Limb (tissue), 2 donors: Measurements from ENCODE around the gene ZNF705A.
A peak's percentile ranks its signal among the peaks of the same experiment; 100 is the strongest.
"Not testable (repeated sequence)": the region's sequence is repeated elsewhere in the genome, so short reads cannot be mapped to it uniquely, and the experiment has no call there.

Experiments
- DNase-seq, 2 donors: peaks; one replicate each; pipeline ENCODE4 v3.0.0-alpha.2; 2016; ENCODE audit errors: extremely low spot score in 2 of 2

The ZNF705A gene

GRCh38 chr12:8156845-8157244, at the start of gene ZNF705A:
Gene ZNF705A (plus strand): TSS chr12:8157015. CDS start chr12:8172626, 15,611 bp downstream.
- peak in 1 of 2 donors; percentile 13 for DNase-seq

GRCh38 chr12:8108808-8109398, 47.9 kb upstream of the ZNF705A start:
- peak; percentile 82 to 84 for DNase-seq

- DNase-seq = not testable (repeated sequence)
These were observed 43.7 kb upstream of the ZNF705A start for GRCh38 chr12:8113117-8113516.

GRCh38 chr12:8120072-8120713, 36.6 kb upstream of the ZNF705A start:
- DNase-seq = no peak

GRCh38 chr12:8123124-8123912, 33.5 kb upstream of the ZNF705A start, which contains the start of gene CLEC4A:
Gene CLEC4A (plus strand): TSS chr12:8123617. CDS start chr12:8123879, 262 bp downstream.
- no peak for DNase-seq

- no peak for DNase-seq
These were observed 29.7 kb upstream of the ZNF705A start for GRCh38 chr12:8127138-8127537.

GRCh38 chr12:8133636-8134397, 23.0 kb upstream of the ZNF705A start:
- not testable (repeated sequence) for DNase-seq

GRCh38 chr12:8134398-8134930, 22.4 kb upstream of the ZNF705A start:
- DNase-seq = not testable (repeated sequence)

GRCh38 chr12:8141647-8142046, 15.2 kb upstream of the ZNF705A start:
- DNase-seq = not testable (repeated sequence)

- no peak for DNase-seq
These were observed 13.6 kb upstream of the ZNF705A start for GRCh38 chr12:8143261-8143660.

GRCh38 chr12:8145754-8146441, 10.9 kb upstream of the ZNF705A start:
- peak; percentile 6 to 51 for DNase-seq

GRCh38 chr12:8146442-8146771, 10.4 kb upstream of the ZNF705A start:
- DNase-seq = no peak

- DNase-seq = no peak
These were observed 2.3 kb upstream of the ZNF705A start for GRCh38 chr12:8154526-8154925.

- DNase-seq = no peak
These were observed 399 bp upstream of the ZNF705A start for GRCh38 chr12:8156416-8156815.

- no peak for DNase-seq
These were observed 826 bp downstream of the ZNF705A start for GRCh38 chr12:8157484-8158198.

GRCh38 chr12:8172911-8173310, 16.1 kb downstream of the ZNF705A start:
- DNase-seq = not testable (repeated sequence)

GRCh38 chr12:8179989-8180585, 23.3 kb downstream of the ZNF705A start:
- DNase-seq = peak; percentile 56 to 82

- not testable (repeated sequence) for DNase-seq
These were observed 24.5 kb downstream of the ZNF705A start for GRCh38 chr12:8181271-8181670.

GRCh38 chr12:8182923-8183322, 26.1 kb downstream of the ZNF705A start:
- DNase-seq = not testable (repeated sequence)

GRCh38 chr12:8183346-8183745, 26.5 kb downstream of the ZNF705A start:
- DNase-seq = not testable (repeated sequence)
